ENCODE data around the gene NIPBL. TPM values are rescaled to one million over a fixed set of nuclear protein-coding genes. Genes with fewer than 3 reads are reported as not detected.

The NIPBL gene
- total and polyA plus RNA-seq, 2 of the 8 experiments (the other 6 are each of a cell fraction or from before 2014, with no cell fraction given) = 21.1 to 53.5 TPM

GRCh38 chr5:36919238-36919637 is 42.7 kb downstream of the NIPBL start:
- H2BK15ac ChIP-seq (ENCODE audit: low read length) = no peak overlapping the region

More at GRCh38 chr5:36919238-36919637, 42.7 kb downstream of the NIPBL start:
- no peak overlapping the region for H2AFZ ChIP-seq (ENCODE audit: low read length)
- no peaks in the 10 kb centered on the region for H3K4me1 ChIP-seq (replicated peaks in 1 of 4; ENCODE audit: control insufficient read depth in 3 of 4, insufficient read depth in 4 of 4, low read length in 3 of 4)
- H3K4me2 ChIP-seq (ENCODE audit: insufficient read depth in 1 of 2, low read depth in 2 of 2, low read length in 2 of 2) = no peak overlapping the region
- CTCF ChIA-PET (ENCODE audit: partially characterized antibody) = interaction anchor here (0.5 to 0.6 kb wide), 2 partner anchors 21 to 132 kb away, joined by 3 to 4 read pairs; no protein-coding TSS in a partner anchor
- H3K36me3 ChIP-seq (ENCODE audit: control insufficient read depth in 2 of 4, insufficient read depth in 4 of 4, low read length in 3 of 4) = no peaks in the 10 kb centered on the region
- H3K14ac ChIP-seq (ENCODE audit: insufficient read length) = no peak overlapping the region
- no peak overlapping the region for H4K8ac ChIP-seq (ENCODE audit: extremely low read depth, insufficient read depth, low read length)
- no peaks in the 10 kb centered on the region for H4K20me1 ChIP-seq (replicated peaks in 1 of 2; ENCODE audit: control insufficient read depth in 1 of 2, insufficient read depth in 2 of 2, low read length in 2 of 2)
- no peaks in the 10 kb centered on the region for H3K23me2 ChIP-seq (ENCODE audit: low read depth, low read length)
- no peak overlapping the region for H2BK12ac ChIP-seq (ENCODE audit: low read depth, low read length)
- H3K9me3 ChIP-seq (ENCODE audit: insufficient read depth in 2 of 2, low read depth in 1 of 2, low read length in 1 of 2) = no peaks in the 10 kb centered on the region
- H2AK5ac ChIP-seq (ENCODE audit: low read depth, low read length) = no peak overlapping the region
- no peak overlapping the region for H3K18ac ChIP-seq (ENCODE audit: extremely low read depth, low read length)
- H3K23ac ChIP-seq (ENCODE audit: insufficient read length) = no peak overlapping the region
- H3K27me3 ChIP-seq (replicated peaks in 1 of 4; ENCODE audit: control insufficient read depth in 3 of 4, extremely low read depth in 1 of 4, insufficient read depth in 3 of 4, low read length in 3 of 4) = no peaks in the 10 kb centered on the region
- POLR2A ChIA-PET (ENCODE audit: partially characterized antibody) = no interaction called here
- no peak overlapping the region for H3K4ac ChIP-seq (replicated peaks; ENCODE audit: insufficient read length, low read depth, low read length)
- H2BK20ac ChIP-seq (ENCODE audit: low read length) = no peak overlapping the region
- FAIRE-seq = no peak
- 75% methylated on average over 2 of the region's 2 CpGs; no CpG with 5 or more reads in 1 of the 2 experiments for WGBS, 2 experiments (ENCODE audit: extremely low coverage in 1 of 2, insufficient coverage in 1 of 2, insufficient read length in 1 of 2, insufficient replicate concordance in 2 of 2, low coverage in 1 of 2, low lambda C conversion rate in 2 of 2, missing lambda C conversion rate in 1 of 2)
- TF ChIP-seq ATF2 (IDR thresholded peaks at IDR 0.05; ENCODE audit: low read length) = no peak
- no peak for TF ChIP-seq BACH1 (IDR thresholded peaks at IDR 0.05; ENCODE audit: low read length)
- TF ChIP-seq EP300 (IDR thresholded peaks at IDR 0.05; ENCODE audit: borderline replicate concordance in 1 of 2, low read depth in 2 of 2, low read length in 2 of 2) = no peak
- TF ChIP-seq POLR2A (IDR thresholded peaks at IDR 0.05; ENCODE audit: control extremely low read depth in 1 of 2, low read depth in 2 of 2, low read length in 2 of 2) = no peak
- TF ChIP-seq EZH2 (IDR thresholded peaks at IDR 0.05; ENCODE audit: low read depth, low read length, severe bottlenecking) = no peak
- no peak for TF ChIP-seq TBP (IDR thresholded peaks at IDR 0.05; ENCODE audit: low read depth, low read length)
- no peak for TF ChIP-seq CBX8 (IDR thresholded peaks at IDR 0.05; ENCODE audit: borderline replicate concordance, low read depth, low read length)
- no peak for TF ChIP-seq YY1 (IDR thresholded peaks at IDR 0.05; ENCODE audit: low read depth, low read length)
- TF ChIP-seq RFX5 (IDR thresholded peaks at IDR 0.05; ENCODE audit: borderline replicate concordance, low read depth, low read length) = no peak
- no peak for TF ChIP-seq POLR2AphosphoS5 (IDR thresholded peaks at IDR 0.05; ENCODE audit: low read depth, low read length)
- TF ChIP-seq NRF1 (IDR thresholded peaks at IDR 0.05; ENCODE audit: low read depth, low read length) = no peak
- no peak overlapping the region for H2BK120ac ChIP-seq (replicated peaks; ENCODE audit: low read depth, low read length)
- DNase-seq (ENCODE audit: low read depth in 1 of 2, low spot score in 2 of 2) = no peak
- H3K27ac ChIP-seq (ENCODE audit: low read depth, low read length) = no peak overlapping the region
- no peak overlapping the region for H3K56ac ChIP-seq (replicated peaks; ENCODE audit: insufficient read length, low read depth, low read length)
- peaks cover 0 to 84% of the 10 kb centered on the region in 2 experiments; a peak in 3 of 4 replicates for H3K79me2 ChIP-seq (ENCODE audit: control insufficient read depth in 1 of 2, insufficient read depth in 2 of 2, low read length in 2 of 2)
- H2BK5ac ChIP-seq (ENCODE audit: low read depth, low read length) = no peak overlapping the region
- no peak overlapping the region for H4K5ac ChIP-seq (ENCODE audit: insufficient read length, low read depth, low read length)
- no peak overlapping the region for H3K4me3 ChIP-seq (ENCODE audit: extremely low read depth in 1 of 4, insufficient read depth in 2 of 4, low read depth in 3 of 4, low read length in 4 of 4)
- H4K91ac ChIP-seq (replicated peaks; ENCODE audit: insufficient read length, low read length) = no peak overlapping the region
- H3K79me1 ChIP-seq (ENCODE audit: low read depth, low read length) = no peaks in the 10 kb centered on the region
- H3K9ac ChIP-seq (replicated peaks in 1 of 4; ENCODE audit: extremely low read depth in 1 of 4, low read depth in 3 of 4, low read length in 3 of 4) = no peak overlapping the region

All from H1 (cell line).